Measurements from ENCODE around the gene RHOH.

- TF ChIP-seq CTCF (IDR thresholded peaks at IDR 0.05 in 4 of 5, conservative IDR thresholded peaks at IDR 0.05 in 1 of 5) (no peak), POLR2A (IDR thresholded peaks at IDR 0.05) (no peak)
Measured at GRCh38 chr4:40246938-40247337, 50.1 kb downstream of the RHOH start.
